Left renal cortex interstitium (tissue), 4 donors: ENCODE results near the gene SCP2. TPM values are rescaled to one million over a fixed set of nuclear protein-coding genes. Genes with fewer than 3 reads are reported as not detected.
"Not testable (repeated sequence)": the region's sequence is repeated elsewhere in the genome, so short reads cannot be mapped to it uniquely, and the experiment has no call there.

ENCODE experiments used
- DNase-seq, 4 donors: peaks; one replicate each; pipeline ENCODE4 v3.0.0-alpha.2; 2013; ENCODE audit warnings: low read depth in 4 of 4, low spot score in 2 of 4, missing footprints in 1 of 4
- polyA plus RNA-seq, 4 donors: library from polyadenylated mRNA; unstranded; fragments of 120-200 nt; gene quantifications; one replicate each; pipeline ENCODE4 v1.2.1, GENCODE V29; 2013; ENCODE audit not compliant: insufficient read length in 4 of 4

SCP2 gene
- polyA plus RNA-seq, 4 donors: 159 to 257 (median 203) TPM

DNA sequence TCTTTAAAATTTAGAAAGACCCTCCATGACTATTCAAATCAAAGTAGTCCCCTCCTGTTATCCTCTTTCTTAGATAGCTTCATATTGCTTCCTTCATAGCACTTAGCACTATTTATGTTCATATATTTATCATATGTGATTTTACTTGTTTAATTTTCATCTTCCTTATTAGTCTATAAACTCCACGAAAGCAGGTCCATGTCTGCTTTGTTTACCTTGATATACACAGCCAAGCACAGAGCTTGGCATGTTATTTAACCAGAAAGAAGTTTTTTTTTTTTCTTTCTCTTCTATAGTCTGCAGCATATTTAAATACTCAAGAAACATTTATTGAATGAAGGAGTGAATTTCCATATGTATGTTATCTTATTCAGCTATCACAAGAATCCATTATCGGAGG lies 36.0 kb downstream of the SCP2 start:
- no peak for DNase-seq

DNA sequence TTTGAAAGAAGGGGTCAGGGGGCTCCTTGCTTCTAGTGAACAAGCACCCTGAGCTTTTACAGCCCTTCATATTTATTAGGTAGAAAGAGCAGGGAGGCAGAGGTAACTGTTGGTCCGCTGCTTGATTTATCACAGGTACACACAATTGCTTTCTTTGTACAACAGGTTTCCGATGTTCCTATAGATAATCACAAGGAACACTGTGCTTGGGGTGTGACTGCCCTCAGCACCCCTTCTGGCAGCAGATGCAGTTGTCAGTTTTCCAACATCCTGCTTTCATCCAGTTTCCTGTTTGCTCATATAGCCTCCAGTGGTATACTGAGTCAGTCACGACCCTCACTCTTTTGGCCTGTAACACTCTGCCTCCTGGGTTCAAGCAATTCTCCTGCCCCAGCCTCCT lies 40.6 kb downstream of the SCP2 start:
- DNase-seq: no peak

DNA sequence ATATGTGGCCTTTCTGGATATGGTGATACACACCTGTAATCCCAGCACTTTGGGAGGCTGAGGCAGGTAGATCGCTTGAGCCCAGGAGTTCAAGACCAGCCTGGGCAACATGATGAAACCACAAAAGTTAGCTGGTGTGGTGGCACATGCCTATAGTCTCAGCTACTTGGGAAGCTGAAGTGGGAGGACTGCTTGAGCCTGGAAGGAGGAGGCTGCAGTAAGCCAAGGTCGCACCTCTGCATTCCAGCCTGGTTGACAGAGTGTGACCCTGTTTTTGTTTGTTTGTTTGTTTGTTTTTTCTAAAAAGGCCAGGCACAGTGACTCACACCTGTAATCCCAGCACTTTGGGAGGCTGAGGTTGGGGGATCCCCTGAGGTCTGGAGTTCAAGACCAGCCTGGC lies 42.2 kb downstream of the SCP2 start:
- not testable (repeated sequence) for DNase-seq

DNA sequence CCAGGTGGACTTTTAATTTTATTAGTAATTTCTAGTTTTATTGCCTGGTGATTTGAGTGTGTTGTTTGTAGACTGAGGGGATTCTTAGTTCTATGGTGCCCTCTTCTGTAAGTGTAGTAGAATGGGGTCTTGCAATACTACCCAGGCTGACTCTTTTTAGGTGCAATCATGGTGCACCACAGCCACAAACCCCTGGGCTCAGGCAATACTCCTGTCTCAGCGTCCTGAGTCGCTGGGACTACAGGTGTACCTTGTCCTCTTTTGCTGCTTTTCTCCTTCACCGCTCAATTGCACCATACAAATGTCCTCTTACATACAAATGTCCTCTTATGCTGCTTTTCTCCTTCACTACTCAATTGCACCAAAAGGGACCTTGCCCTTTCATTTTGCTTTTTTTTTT lies 43.1 kb downstream of the SCP2 start:
- DNase-seq: no peak

DNA sequence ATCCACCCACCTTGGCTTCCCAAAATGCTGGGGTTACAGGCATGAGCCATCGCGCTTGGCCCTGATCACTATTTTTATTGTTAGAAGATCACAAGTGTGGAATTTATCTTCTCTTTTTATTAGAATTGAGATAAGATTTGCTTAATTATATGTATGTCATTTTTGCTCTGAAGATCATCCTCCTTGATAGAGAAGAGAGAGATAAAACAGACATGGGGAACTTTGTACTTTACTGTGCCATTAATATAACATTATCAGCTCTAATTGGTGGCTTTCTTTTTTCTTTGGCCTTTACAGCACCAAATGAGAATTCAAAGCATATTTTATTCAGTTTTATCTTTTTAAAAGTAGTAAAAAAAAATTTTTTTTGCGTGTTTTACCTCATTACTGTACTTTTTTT lies 46.8 kb downstream of the SCP2 start:
- no peak for DNase-seq

DNA sequence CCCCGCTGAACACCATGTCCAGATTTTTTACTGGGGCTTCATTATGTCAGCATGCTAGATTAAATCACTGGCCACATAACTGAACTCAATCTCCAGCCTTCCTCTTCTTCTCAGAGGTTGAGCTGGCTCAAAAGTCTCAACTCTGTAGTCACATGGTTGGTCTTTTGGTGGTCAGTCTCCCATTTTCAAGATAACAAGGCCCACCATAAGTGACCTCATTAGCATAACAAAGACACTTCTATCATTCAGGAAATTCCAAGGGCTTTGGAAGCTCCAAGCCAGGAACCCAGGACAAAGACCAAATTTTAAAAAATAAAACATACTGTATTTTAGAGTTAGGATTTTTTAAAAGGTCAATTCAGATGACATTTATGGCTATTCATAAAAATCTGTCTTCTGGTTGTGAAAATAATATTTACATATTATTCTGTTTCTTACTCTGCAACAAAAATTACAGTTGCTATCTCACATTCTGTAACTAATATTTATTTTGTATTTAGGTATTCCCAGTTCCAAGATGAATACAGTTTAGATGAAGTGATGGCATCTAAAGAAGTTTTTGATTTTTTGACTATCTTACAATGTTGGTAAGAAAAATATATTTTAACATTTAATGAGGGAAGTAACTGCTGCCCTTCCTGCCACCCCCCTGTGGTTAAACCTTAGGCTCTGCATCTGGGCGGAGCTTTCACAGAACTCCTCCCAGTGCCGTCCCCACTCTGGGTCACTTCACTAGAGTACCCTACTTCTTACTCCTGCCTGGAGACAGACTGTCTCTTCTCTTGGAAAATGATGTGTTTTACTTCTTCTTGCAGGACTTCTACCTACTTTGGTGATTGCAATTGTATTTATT lies 49.3 kb downstream of the SCP2 start:
- no peak for DNase-seq

DNA sequence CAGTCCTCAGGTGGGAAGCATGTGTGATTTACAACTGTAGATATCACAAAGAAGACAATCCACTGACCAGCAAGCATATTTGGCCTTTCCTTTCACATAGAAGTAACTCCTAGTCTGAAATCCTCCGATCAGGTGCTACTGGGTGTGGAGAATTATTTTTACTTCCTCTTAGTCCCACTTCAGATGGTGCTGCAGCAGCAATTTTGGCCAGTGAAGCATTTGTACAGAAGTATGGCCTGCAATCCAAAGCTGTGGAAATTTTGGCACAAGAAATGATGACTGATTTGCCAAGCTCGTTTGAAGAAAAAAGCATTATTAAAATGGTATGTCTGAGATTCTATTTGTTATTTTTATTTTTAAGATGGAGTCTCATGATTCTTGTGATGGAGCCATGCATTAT lies 51.0 kb downstream of the SCP2 start:
- no peak for DNase-seq

DNA sequence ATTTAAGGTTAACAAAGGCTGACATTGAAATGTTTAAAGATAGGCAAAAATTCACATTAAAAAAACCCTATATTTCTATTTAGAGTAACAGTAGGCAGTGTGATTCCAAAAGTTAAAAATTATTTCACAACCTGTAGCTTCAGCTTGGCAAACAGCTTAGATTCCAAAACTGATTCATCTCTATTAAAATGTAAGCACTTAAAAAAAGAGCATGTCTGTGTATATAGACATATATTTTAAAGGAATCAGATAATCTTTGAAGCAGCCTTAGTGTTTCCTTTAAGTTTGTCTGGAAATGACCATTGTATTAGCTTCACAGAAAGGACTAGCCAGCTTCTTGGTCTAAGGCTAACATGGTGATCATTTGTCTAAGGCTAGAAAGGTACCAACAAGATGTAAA lies 65.7 kb downstream of the SCP2 start:
- DNase-seq: not testable (repeated sequence)

DNA sequence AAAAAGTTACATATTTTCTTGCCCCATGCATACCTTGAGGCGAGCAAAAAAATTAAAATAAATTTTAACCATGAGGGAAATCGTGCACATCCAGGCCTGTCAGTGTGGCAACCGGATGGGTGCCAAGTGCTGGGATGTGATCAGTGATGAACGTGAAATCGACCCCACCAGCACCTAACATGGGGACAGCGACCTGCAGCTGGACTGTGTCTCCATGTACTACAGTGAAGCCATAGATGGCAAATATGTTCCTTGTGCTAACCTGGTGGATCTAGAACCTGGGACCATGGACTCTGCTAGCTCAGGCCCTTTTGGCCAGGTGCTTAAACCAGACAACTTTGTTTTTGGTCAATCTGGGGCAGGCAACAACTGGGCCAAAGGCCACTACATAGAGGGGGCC lies 67.6 kb downstream of the SCP2 start:
- DNase-seq: no peak

DNA sequence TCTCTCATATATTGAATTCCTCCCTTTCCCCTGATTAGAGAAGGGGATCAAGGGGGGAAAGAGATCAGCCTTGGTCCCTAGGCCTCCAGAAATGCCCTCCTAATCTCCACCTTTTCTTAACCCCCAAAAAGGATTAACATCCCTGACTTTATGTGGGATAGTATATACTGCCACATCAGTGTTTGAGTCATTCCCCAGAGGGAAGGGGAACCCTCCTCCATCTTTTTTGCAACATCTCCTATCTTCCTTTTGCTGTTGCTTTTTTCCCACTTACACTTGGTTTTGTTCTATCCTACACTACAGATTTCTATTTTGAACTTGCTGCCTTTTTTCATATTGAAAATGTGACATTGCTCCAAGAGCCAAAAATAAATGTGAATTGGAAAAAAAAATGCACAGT lies 69.6 kb downstream of the SCP2 start:
- DNase-seq: no peak

DNA sequence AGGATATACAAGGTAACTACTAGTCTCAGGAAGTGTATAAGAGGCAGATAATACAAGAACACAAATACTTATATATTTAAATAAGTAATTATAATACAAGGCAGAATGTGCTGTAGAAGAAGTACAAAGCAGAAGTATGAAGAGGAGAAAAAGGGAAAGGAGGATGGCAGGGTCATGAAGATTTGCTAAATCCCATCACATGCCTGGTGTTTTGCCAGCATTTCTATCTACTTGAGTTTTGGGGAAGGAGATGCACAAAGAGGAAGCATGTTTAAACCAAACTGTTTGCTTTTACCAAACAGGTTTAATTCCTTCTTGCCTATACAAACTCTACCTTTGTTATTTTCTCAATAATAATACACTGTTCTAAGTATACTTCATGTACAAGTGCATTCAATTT lies 74.1 kb downstream of the SCP2 start:
- no peak for DNase-seq

DNA sequence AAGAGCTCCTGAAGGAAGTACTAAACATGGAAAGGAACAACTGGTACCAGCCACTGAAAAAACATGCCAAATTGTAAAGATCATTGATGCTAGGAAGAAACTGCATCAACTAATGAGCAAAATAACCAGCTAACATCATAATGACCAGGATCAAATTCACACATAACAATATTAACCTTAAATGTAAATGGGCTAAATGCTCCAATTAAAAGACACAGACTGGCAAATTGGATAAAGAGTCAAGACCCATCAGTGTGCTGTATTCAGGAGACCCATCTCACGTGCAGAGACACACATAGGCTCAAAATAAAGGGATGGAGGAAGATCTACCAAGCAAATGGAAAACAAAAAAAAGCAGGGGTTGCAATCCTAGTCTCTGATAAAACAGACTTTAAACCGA lies 79.5 kb downstream of the SCP2 start:
- DNase-seq: not testable (repeated sequence)

DNA sequence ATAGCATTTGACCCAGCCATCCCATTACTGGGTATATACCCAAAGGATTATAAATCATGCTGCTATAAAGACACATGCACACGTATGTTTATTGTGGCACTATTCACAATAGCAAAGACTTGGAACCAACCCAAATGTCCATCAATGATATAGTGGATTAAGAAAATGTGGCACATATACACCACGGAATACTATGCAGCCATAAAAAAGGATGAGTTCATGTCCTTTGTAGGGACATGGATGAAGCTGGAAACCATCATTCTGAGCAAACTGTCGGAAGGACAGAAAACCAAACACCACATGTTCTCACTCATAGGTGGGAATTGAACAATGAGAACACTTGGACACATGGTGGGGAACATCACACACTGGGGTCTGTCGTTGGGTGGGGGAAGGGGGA lies 83.2 kb downstream of the SCP2 start:
- DNase-seq: not testable (repeated sequence)

DNA sequence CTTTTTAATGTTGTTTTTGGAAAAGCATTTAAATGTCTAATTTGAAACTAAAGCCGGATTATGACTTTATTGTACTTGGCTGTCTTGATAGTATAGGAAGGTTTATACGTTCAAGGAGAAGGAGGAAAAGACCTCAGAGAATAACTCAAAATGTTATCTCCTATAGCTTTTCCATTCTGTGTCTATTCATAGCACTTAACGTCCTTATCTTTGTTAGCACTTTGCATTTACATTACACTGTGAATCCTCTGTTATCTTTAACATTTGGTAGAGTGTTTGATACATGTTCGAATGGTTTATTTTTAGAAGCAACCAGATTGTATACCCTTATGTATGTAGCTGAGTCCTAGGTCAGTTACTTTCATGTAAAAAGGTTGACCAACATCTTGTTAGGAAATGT lies 84.1 kb downstream of the SCP2 start:
- no peak for DNase-seq

DNA sequence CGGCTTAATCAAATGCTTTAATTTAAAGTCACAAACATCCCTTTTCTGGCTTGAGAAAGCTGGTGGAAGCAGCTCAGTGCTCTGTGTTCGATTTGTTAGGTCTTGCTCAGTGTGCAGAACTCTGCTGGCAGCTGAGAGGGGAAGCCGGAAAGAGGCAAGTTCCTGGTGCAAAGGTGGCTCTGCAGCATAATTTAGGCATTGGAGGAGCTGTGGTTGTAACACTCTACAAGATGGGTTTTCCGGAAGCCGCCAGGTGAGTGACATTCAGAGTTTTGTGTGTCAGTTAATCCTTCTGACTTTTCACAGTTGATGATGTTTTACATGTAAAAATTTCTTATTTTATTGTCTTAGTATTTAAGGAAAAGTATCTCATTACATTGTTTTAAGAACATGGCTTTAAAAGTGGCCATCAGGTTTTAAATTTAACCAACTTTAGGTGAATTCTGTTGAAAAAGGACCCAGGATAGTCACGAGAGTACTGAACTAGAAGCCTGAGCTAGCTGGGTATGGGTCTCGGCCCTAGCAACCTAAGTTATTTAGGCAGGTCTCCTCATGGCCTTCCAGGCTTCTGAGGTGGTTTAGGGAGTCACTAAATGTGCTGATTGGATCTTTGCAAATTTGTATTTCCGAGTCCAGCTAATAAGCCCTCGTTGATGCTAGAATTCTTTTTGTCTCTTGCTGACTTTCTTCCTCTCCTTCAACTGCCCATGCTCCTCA lies 87.9 kb downstream of the SCP2 start:
- DNase-seq: peak in 3 of 4 donors; percentile 54 to 87 (median 70)

DNA sequence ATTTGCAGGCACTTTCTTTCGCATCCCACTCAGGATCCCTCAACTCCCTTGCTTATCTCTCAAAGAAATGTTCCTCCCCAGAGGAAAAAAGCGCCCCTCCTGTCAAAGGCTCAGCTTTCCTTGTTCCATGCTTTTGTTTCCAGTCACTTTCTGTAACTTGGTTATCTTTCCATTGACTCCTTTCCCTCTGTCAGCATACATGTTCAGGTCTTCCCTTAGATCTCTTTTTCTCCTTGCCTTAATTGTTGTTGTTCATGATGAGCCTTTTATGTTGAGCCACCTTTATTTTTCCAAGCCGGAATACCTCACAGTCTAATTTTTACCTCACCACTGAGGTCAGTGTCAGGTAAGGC lies 88.4 kb downstream of the SCP2 start:
- DNase-seq: no peak

DNA sequence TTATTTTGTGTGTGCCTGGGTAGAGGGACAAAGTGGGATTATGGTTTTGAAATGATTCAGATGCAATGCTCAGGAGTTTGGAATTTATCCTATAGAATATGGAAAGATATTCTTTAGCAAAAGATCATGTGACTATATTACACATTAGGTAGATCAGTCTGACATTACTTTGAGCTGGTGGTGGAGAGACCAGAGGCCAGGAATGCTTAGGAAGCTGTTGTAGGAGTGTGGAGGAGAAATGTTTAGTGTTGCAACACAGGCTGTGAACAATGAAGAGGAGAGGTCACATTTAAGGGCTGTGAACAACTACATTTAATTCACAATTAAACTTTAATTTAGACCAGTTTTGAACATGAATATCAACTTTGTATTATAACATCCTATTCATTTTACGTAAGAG lies 89.6 kb downstream of the SCP2 start:
- no peak for DNase-seq

DNA sequence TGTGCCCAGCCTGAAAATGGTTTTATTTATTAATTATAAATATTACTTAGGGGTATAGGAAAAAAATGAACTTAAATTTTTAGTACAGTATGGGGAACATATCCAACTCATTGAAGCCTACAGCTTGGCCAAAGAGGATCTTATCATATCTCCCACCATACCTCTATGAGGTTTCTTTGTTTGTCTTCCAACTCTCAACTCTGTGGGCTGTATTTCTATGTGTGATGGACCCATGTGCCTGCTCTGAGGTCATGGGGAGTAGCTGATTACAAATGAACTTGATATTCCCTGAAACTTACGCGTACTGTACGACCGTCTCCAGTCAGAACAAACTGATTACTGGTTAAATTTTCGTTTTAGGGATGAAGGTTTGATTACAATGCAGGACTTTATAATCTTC lies 93.5 kb downstream of the SCP2 start:
- DNase-seq: no peak

DNA sequence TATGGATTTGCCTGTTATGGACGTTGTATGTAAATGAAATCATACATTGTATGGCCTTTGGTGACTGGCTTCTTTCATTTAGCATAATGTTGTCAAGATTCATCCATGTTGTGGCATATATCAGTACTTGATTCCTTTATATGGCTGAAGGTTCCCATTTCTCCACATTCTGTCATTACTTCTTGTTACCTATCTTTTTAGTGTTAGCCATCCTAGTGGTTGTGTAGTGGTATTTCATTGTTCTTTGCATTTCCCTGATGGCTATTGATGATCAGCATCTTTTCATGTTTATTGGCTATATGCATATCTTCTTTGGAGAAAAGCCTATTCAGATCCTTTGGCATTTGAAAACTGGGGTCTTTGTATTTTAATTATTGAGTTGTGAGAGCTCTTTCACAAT lies 95.1 kb downstream of the SCP2 start:
- DNase-seq: no peak

DNA sequence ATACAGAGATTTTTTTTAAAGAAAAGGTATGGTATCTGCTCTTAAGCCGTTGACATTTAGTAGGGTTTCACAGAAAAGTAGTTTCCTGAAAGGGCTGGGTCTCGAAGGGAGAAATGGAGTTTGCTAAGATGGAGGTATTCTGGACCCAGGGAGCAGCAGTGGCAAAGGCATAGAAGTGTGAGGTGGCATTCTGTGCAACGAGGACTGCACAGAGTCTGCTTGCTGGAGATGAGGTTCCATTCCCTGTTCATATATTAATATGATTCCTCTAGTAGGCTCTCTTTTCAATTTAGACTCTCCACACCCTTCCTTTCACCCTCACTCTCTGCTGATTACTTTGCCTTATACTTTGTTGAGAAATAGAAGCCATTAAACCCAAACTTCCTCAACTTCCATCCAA lies 96.5 kb downstream of the SCP2 start:
- DNase-seq: no peak

DNA sequence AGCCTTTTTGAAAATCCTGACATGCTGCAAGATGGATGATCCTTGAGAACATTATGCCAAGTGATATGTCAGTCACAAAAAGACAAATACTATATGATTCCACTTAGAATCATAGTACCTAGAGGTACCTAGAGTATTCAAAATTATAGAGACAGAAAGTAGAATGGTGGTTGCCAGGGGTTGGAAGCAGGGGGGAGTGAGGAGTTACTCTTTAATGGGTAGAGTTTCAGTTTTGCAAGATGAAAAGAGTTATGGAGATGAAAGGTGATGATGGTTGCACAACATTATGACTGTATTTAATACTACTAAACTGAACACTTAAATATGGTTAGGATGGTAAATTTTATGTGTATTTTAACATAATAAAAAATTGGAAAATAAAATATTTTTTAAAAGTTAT lies 97.0 kb downstream of the SCP2 start:
- DNase-seq: no peak

DNA sequence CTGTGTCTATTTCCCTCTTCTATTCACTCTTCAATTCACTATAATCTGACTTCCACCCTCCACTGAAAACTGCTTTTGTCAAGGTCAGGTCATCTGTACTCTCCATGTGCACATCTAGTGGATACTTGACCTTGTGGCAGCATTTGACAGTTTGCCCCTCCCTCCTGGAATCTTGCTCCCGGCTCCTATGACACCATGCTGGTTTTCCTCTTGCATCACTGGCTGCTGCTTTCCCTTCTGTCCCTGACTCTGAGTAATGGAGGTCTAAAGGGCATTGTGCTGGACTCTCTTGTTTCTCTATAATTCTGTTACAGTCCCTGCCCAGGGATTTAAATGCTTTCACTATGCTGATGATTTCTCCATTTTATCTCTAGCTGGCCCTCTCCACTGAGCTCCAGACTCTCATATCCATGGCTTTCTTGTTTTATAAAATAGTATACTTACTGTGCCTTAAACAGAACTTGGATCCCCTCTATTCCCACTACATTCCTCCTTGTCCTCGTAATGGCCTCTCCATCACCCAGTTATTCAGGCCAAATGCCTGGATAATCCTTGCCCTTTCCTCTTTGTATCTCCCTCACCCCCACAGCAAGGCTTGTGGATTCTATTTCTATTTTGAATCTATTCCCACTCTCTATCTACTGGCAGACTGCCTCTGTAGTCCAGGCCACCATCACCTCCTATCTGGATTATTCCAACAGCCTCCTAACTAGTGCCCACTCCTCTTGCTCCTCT lies 98.1 kb downstream of the SCP2 start:
- DNase-seq: peak in 1 of 4 donors; percentile 55
